IMR-90 (cell line): ENCODE data around the gene SPRR4. TPM values are rescaled to one million over a fixed set of nuclear protein-coding genes. Genes with fewer than 3 reads are reported as not detected.

Experiments used
- ATAC-seq: fragments of 200-7000 bp; cut with Tn5 transposase; 2 replicates; pipeline ENCODE4 v1.9.1; 2020; ENCODE audit warnings: low read depth, mild to moderate bottlenecking, moderate library complexity
- BruUV-seq: library from RNA; stranded (reverse); fragments of 400-500 nt; replicated peaks from 2 replicates; lab custom pipeline; 2021; lab: Mats Ljungman, UMichigan
- CTCF ChIA-PET: fragments of 300-600 bp; formaldehyde crosslinking; extraction: SDS; loops from one replicate; lab custom pipeline; 2021; ENCODE audit warnings: antibody characterized with exemption; lab: Yijun Ruan, JAX
- POLR2A ChIA-PET: fragments of 300-600 bp; sonication (Branson Sonifier 250); formaldehyde crosslinking; loops from one replicate; lab custom pipeline; 2022; ENCODE audit warnings: antibody characterized with exemption; ENCODE audit not compliant: unreplicated experiment; lab: Charles Lee
- DNase-seq: peaks from one replicate; pipeline ENCODE4 v3.0.0; 2013
- H2AFZ ChIP-seq: replicated peaks from 2 replicates; pipeline ENCODE3; 2013; ENCODE audit warnings: low read length, mild to moderate bottlenecking; ENCODE audit not compliant: poor library complexity
- H2AK5ac ChIP-seq: 2 replicates; pipeline ENCODE4 v1.6.1; 2013; ENCODE audit warnings: low read depth, low read length, inconsistent platforms
- H2AK9ac ChIP-seq: replicated peaks from 2 replicates; pipeline ENCODE3; 2013; ENCODE audit warnings: mild to moderate bottlenecking, low read depth, low read length, moderate library complexity; ENCODE audit not compliant: poor library complexity
- H2BK120ac ChIP-seq: 2 replicates; pipeline ENCODE4 v1.6.1; 2013; ENCODE audit warnings: low read depth, low read length, inconsistent platforms
- H2BK15ac ChIP-seq: 3 replicates; pipeline ENCODE4 v1.6.1; 2013; ENCODE audit warnings: low read depth, low read length, inconsistent platforms
- H2BK20ac ChIP-seq: 2 replicates; pipeline ENCODE4 v1.6.1; 2013; ENCODE audit warnings: low read depth, mild to moderate bottlenecking, inconsistent platforms, low read length, moderate library complexity
- H2BK5ac ChIP-seq: 2 replicates; pipeline ENCODE4 v1.6.1; 2013; ENCODE audit warnings: mild to moderate bottlenecking, low read depth, low read length, inconsistent platforms; ENCODE audit not compliant: poor library complexity, severe bottlenecking
- H3K14ac ChIP-seq: replicated peaks from 2 replicates; pipeline ENCODE4 v1.6.1; 2013; ENCODE audit warnings: low read depth, low read length, inconsistent platforms
- H3K18ac ChIP-seq: 2 replicates; pipeline ENCODE4 v1.6.1; 2013; ENCODE audit warnings: low read depth, low read length, control low read depth
- H3K23ac ChIP-seq: 2 replicates; pipeline ENCODE4 v1.6.1; 2013; ENCODE audit warnings: low read depth, low read length, inconsistent platforms
- H3K27ac ChIP-seq: 2 replicates; pipeline ENCODE4 v1.5.1; 2013; ENCODE audit warnings: mild to moderate bottlenecking, control low read depth, low read length; ENCODE audit not compliant: insufficient read depth
- H3K27me3 ChIP-seq: 2 replicates; pipeline ENCODE4 v1.6.1; 2013; ENCODE audit warnings: low read length; ENCODE audit not compliant: control insufficient read depth, insufficient read depth
- H3K36me3 ChIP-seq: 2 replicates; pipeline ENCODE4 v1.6.1; 2013; ENCODE audit warnings: low read length, mixed read lengths; ENCODE audit not compliant: control insufficient read depth, insufficient read depth
- H3K4ac ChIP-seq: 2 replicates; pipeline ENCODE4 v1.6.1; 2013; ENCODE audit warnings: low read depth, low read length, inconsistent platforms
- H3K4me1 ChIP-seq: 2 replicates; pipeline ENCODE4 v1.6.1; 2013; ENCODE audit warnings: low read length, mixed read lengths; ENCODE audit not compliant: control insufficient read depth, insufficient read depth
- H3K4me2 ChIP-seq: 2 replicates; pipeline ENCODE4 v1.6.1; 2013; ENCODE audit warnings: low read depth, mild to moderate bottlenecking, control low read depth, low read length, moderate library complexity
- H3K4me3 ChIP-seq: 2 replicates; pipeline ENCODE4 v1.5.1; 2013; ENCODE audit warnings: low read depth, mild to moderate bottlenecking, control low read depth, low read length, moderate library complexity; ENCODE audit not compliant: insufficient read depth
- H3K56ac ChIP-seq: 2 replicates; pipeline ENCODE4 v1.6.1; 2013; ENCODE audit warnings: low read length, inconsistent platforms; ENCODE audit not compliant: insufficient read depth; ENCODE audit errors: extremely low read depth
- H3K79me1 ChIP-seq, 2 experiments: 2 replicates each; pipeline ENCODE4 v1.6.1; 2013; ENCODE audit warnings: low read length in 2 of 2, inconsistent platforms in 1 of 2, low read depth in 1 of 2
- H3K9ac ChIP-seq: 2 replicates; pipeline ENCODE4 v1.6.1; 2013; ENCODE audit warnings: low read depth, low read length, control low read depth
- H3K9me1 ChIP-seq: 2 replicates; pipeline ENCODE4 v1.6.1; 2013; ENCODE audit warnings: low read length, inconsistent platforms; ENCODE audit not compliant: insufficient read depth
- H3K9me3 ChIP-seq: 2 replicates; pipeline ENCODE4 v1.6.1; 2013; ENCODE audit warnings: low read length; ENCODE audit not compliant: control insufficient read depth, insufficient read depth
- H4K20me1 ChIP-seq: 2 replicates; pipeline ENCODE4 v1.6.1; 2013; ENCODE audit warnings: low read length, inconsistent platforms; ENCODE audit not compliant: insufficient read depth
- H4K5ac ChIP-seq: 2 replicates; pipeline ENCODE4 v1.6.1; 2013; ENCODE audit warnings: mild to moderate bottlenecking, low read depth, low read length, control low read depth
- H4K8ac ChIP-seq, 2 experiments: 2 replicates each; pipeline ENCODE4 v1.6.1; 2013; ENCODE audit warnings: low read depth in 2 of 2, low read length in 2 of 2, control low read depth in 1 of 2, inconsistent platforms in 1 of 2
- H4K91ac ChIP-seq: 2 replicates; pipeline ENCODE4 v1.6.1; 2013; ENCODE audit warnings: low read depth, low read length, inconsistent platforms; ENCODE audit not compliant: insufficient read depth
- CHD1 ChIP-seq: IDR thresholded peaks from 2 replicates; pipeline ENCODE4 v1.6.1; 2012; ENCODE audit warnings: low read depth, low read length, improper control_type of control experiment
- WGBS, 2 experiments: methylation state at CpG; one replicate each; pipeline versions ENCODE4 v1.1.5 to v1.1.7; 2013; ENCODE audit warnings: missing lambda C conversion rate in 2 of 2; ENCODE audit not compliant: insufficient read length in 1 of 2; ENCODE audit errors: extremely low coverage in 2 of 2; 5-methylcytosine and 5-hydroxymethylcytosine counted together
- dilution Hi-C: fragments of 300-500 bp; cut with HindIII; formaldehyde crosslinking; loops from one replicate; pipeline ENCODE4 v1.14.3; 2018; ENCODE audit warnings: low sequenced_read_pairs; ENCODE audit not compliant: unreplicated experiment
- in situ Hi-C: fragments of 300-500 bp; cut with MboI; formaldehyde crosslinking; loops from 3 replicates; pipeline ENCODE4 v1.14.3; 2019; ENCODE audit warnings: low sequenced_read_pairs, inconsistent platforms, mixed read lengths
- intact Hi-C: fragments of 100-400 bp; cut with micrococcal nuclease; formaldehyde crosslinking; loops from 2 replicates; pipeline ENCODE4 v1.10.0; 2022
- polyA plus RNA-seq, 3 experiments: library from polyadenylated mRNA; depleted of rRNA; stranded (reverse); fragments of >200 nt; gene quantifications; 2 replicates each; pipeline ENCODE4 v1.2.3, GENCODE V29; 2012; ENCODE audit warnings: low replicate concordance in 1 of 3
- total RNA-seq: library from RNA; depleted of rRNA; stranded (reverse); fragments of >200 nt; gene quantifications from 2 replicates; pipeline ENCODE4 v1.2.3, GENCODE V29; 2012
- TF ChIP-seq, protein P1 (sequence below): conservative IDR thresholded peaks from 2 replicates; pipeline ENCODE4 v1.5.1; 2012; ENCODE audit warnings: mild to moderate bottlenecking, low read depth, low read length, improper control_type of control experiment

SPRR4 gene
- total and polyA plus RNA-seq, 2 of the 4 experiments (the other 2 are of a cell fraction), result not detected

DNA sequence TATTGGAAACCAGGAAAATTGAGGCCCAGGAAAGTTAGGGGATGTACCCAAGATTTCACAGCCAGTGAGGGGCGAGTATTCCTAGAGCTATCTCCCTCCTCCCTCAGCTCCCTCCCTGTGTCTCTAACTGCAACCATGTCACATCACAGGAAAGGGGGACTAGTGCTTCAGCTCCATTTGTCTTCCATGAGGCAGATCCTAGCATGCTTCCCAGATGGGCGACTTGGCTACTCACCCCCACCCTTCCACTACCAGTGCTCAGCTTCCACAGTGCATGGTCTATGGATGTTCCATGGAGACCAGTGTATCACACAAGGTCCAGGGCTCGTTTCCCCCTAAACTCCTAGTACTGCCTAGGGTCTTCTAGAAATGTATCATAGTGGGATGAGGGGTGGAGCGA, 4.6 kb upstream of the SPRR4 start:
- Histone ChIP-seq H4K5ac (no peak overlapping the region), H3K23ac (no peak overlapping the region), H2BK15ac (no peak overlapping the region), H4K20me1 (no peaks in the 10 kb centered on the region), H2BK120ac (no peak overlapping the region), H4K91ac (no peak overlapping the region), H3K14ac (no peak overlapping the region), H3K4me1 (no peaks in the 10 kb centered on the region), H3K9ac (no peak overlapping the region), H4K8ac (no peak overlapping the region), H2AFZ (no peak overlapping the region), H3K27ac (no peak overlapping the region), H3K4me2 (no peak overlapping the region), H3K18ac (no peak overlapping the region), H3K4ac (no peak overlapping the region), H3K36me3 (no peaks in the 10 kb centered on the region), H2AK5ac (no peak overlapping the region), H2BK5ac (no peak overlapping the region), H3K27me3 (no peaks in the 10 kb centered on the region), H2AK9ac (no peak overlapping the region), H2BK20ac (no peak overlapping the region), H3K9me1 (no peaks in the 10 kb centered on the region), H3K9me3 (no peaks in the 10 kb centered on the region; the same call in 1 of the 2 replicates), H3K79me1 (no peaks in the 10 kb centered on the region), H3K4me3 (no peak overlapping the region), H3K56ac (no peak overlapping the region)
- BruUV-seq, result no TSS peak
- no peak for DNase-seq
- intact Hi-C loops (no loop called here), dilution Hi-C loops (no loop called here), in situ Hi-C loops (no loop called here)
- TF ChIP-seq CHD1, result no peak
- TF ChIP-seq, protein P1, sequence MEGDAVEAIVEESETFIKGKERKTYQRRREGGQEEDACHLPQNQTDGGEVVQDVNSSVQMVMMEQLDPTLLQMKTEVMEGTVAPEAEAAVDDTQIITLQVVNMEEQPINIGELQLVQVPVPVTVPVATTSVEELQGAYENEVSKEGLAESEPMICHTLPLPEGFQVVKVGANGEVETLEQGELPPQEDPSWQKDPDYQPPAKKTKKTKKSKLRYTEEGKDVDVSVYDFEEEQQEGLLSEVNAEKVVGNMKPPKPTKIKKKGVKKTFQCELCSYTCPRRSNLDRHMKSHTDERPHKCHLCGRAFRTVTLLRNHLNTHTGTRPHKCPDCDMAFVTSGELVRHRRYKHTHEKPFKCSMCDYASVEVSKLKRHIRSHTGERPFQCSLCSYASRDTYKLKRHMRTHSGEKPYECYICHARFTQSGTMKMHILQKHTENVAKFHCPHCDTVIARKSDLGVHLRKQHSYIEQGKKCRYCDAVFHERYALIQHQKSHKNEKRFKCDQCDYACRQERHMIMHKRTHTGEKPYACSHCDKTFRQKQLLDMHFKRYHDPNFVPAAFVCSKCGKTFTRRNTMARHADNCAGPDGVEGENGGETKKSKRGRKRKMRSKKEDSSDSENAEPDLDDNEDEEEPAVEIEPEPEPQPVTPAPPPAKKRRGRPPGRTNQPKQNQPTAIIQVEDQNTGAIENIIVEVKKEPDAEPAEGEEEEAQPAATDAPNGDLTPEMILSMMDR, result no peak
- 14% methylated on average over 1 of the region's 4 CpGs; no CpG with 5 or more reads in 1 of the 2 experiments for WGBS, 2 experiments
- ChIA-PET CTCF (no interaction called here), POLR2A (no interaction called here)
- no peak for ATAC-seq
